HepG2 (cell line): ENCODE results near the gene MAMDC2. TPM values are rescaled to one million over a fixed set of nuclear protein-coding genes. Genes with fewer than 3 reads are reported as not detected.

Experiments used
- ATAC-seq: fragments of 200-7000 bp; cut with Tn5 transposase; 3 replicates; pipeline ENCODE4 v1.9.1; 2020; ENCODE audit warnings: mild to moderate bottlenecking, moderate library complexity
- BruUV-seq: library from RNA; stranded (reverse); fragments of 400-500 nt; replicated peaks from 2 replicates; lab custom pipeline; 2021; lab: Mats Ljungman, UMichigan
- CTCF ChIA-PET: fragments of 300-600 bp; formaldehyde crosslinking; extraction: SDS; loops from one replicate; lab custom pipeline; 2021; ENCODE audit warnings: low total read pairs, inconsistent platforms, low intra/inter-chr PET ratio; lab: Yijun Ruan, JAX
- POLR2A ChIA-PET: fragments of 350-600 bp; sonication (Branson Sonifier 250); formaldehyde crosslinking; loops from one replicate; lab custom pipeline; 2020; ENCODE audit warnings: antibody characterized with exemption, inconsistent platforms; lab: Yijun Ruan, JAX
- DNase-seq: peaks from one replicate; pipeline ENCODE4 v3.0.0-alpha.2; 2015; ENCODE audit warnings: low spot score
- FAIRE-seq: peaks from 3 replicates; lab custom pipeline; 2011; peaks lifted over from hg19 to GRCh38; lab: Jason Lieb, UNC
- H2AFZ ChIP-seq: one replicate; pipeline ENCODE4 v1.6.1; 2011; ENCODE audit warnings: low read length, inconsistent platforms
- H3K27ac ChIP-seq: fragments of 300-600 bp; 3 replicates; pipeline ENCODE4 v1.8.0; 2011; ENCODE audit warnings: mixed run types, mild to moderate bottlenecking, mixed read lengths, low read length, inconsistent platforms; ENCODE audit not compliant: insufficient read depth; ENCODE audit errors: extremely low read length
- H3K27me3 ChIP-seq, 2 experiments: fragments of 200-600 bp in 1 of 2; 2 replicates in 1 of 2; 3 replicates in 1 of 2; pipeline versions ENCODE4 v1.6.0 to v1.8.0; 2011; ENCODE audit warnings: low read length in 2 of 2, mild to moderate bottlenecking in 2 of 2, moderate library complexity in 2 of 2, inconsistent platforms in 1 of 2; ENCODE audit not compliant: insufficient read depth in 2 of 2, control insufficient read depth in 1 of 2
- H3K36me3 ChIP-seq, 2 experiments: fragments of 200-600 bp in 1 of 2; replicated peaks in 1 of 2; 2 replicates in 1 of 2; 3 replicates in 1 of 2; pipeline versions ENCODE4 v1.5.1 to v1.8.0; 2011; ENCODE audit warnings: low read length in 2 of 2, inconsistent platforms in 1 of 2; ENCODE audit not compliant: insufficient read depth in 2 of 2, control insufficient read depth in 1 of 2
- H3K4me1 ChIP-seq: 2 replicates; pipeline ENCODE4 v1.5.1; 2012; ENCODE audit warnings: low read length, inconsistent platforms; ENCODE audit not compliant: insufficient read depth
- H3K4me2 ChIP-seq: 2 replicates; pipeline ENCODE4 v1.6.0; 2011; ENCODE audit warnings: low read depth, low read length, inconsistent platforms
- H3K4me3 ChIP-seq, 3 experiments: fragments of 200-600 bp in 1 of 3; sonication (generic), shearing (Covaris generic) in 1 of 3; replicated peaks in 1 of 3; 2 replicates each; pipeline ENCODE4 v1.5.1; 2011 to 2016; ENCODE audit warnings: low read length in 3 of 3, inconsistent platforms in 2 of 3, low read depth in 2 of 3, mild to moderate bottlenecking in 2 of 3, control low read depth in 1 of 3, mixed read lengths in 1 of 3; ENCODE audit not compliant: insufficient read depth in 1 of 3
- H3K79me2 ChIP-seq: one replicate; pipeline ENCODE4 v1.6.1; 2011; ENCODE audit warnings: low read length, inconsistent platforms; ENCODE audit not compliant: insufficient read depth
- H3K9ac ChIP-seq: 2 replicates; pipeline ENCODE4 v1.6.0; 2011; ENCODE audit warnings: mild to moderate bottlenecking, low read depth, low read length, inconsistent platforms; ENCODE audit not compliant: insufficient read depth
- H3K9me3 ChIP-seq: 2 replicates; pipeline ENCODE4 v1.5.1; 2012; ENCODE audit warnings: mild to moderate bottlenecking, low read length
- H4K20me1 ChIP-seq: 2 replicates; pipeline ENCODE4 v1.6.0; 2011; ENCODE audit warnings: inconsistent platforms, mild to moderate bottlenecking, low read length, moderate library complexity; ENCODE audit not compliant: insufficient read depth
- GTF3A ChIP-seq: sonication (generic); formaldehyde crosslinking; conservative IDR thresholded peaks from 2 replicates; pipeline ENCODE4 v1.4.0; 2020; ENCODE audit warnings: mild to moderate bottlenecking, missing genetic modification reagents
- KAT7 ChIP-seq: IDR thresholded peaks from 2 replicates; pipeline ENCODE4 v1.6.1; 2018; ENCODE audit warnings: borderline replicate concordance, missing compliant biosample characterization
- SOX6 ChIP-seq, 2 experiments: fragments of 450-650 bp in 1 of 2; sonication (generic) in 1 of 2; formaldehyde crosslinking in 1 of 2; IDR thresholded peaks; 2 replicates each; pipeline versions ENCODE4 v1.4.0 to v1.6.1; 2017 to 2020; ENCODE audit warnings: antibody characterized with exemption in 1 of 2, mild to moderate bottlenecking in 1 of 2, missing genetic modification reagents in 1 of 2
- THAP11 ChIP-seq: IDR thresholded peaks from 2 replicates; pipeline ENCODE4 v1.6.1; 2016; ENCODE audit warnings: missing biosample characterization, missing genetic modification reagents
- U2AF1 ChIP-seq: fragments of 200-400 bp; formaldehyde crosslinking; optimal IDR thresholded peaks from 2 replicates; pipeline ENCODE3; 2017; ENCODE audit warnings: mild to moderate bottlenecking, low read depth, low read length
- ZBTB1 ChIP-seq: sonication (generic); formaldehyde crosslinking; IDR thresholded peaks from 2 replicates; pipeline ENCODE4 v1.4.0; 2020; ENCODE audit warnings: missing genetic modification reagents, borderline replicate concordance
- ZFP36 ChIP-seq: fragments of 150-350 bp; IDR thresholded peaks from 2 replicates; pipeline ENCODE4 v1.6.1; 2018; ENCODE audit warnings: borderline replicate concordance, low read length, low read depth; ENCODE audit not compliant: partially characterized antibody
- ZFP41 ChIP-seq: sonication (generic); formaldehyde crosslinking; IDR thresholded peaks from 2 replicates; pipeline ENCODE4 v1.4.0; 2020; ENCODE audit warnings: mild to moderate bottlenecking, missing genetic modification reagents, borderline replicate concordance
- ZFP90 ChIP-seq: sonication (generic); formaldehyde crosslinking; IDR thresholded peaks from 2 replicates; pipeline ENCODE4 v1.8.0; 2022; ENCODE audit warnings: missing genetic modification reagents, mild to moderate bottlenecking, inconsistent platforms, borderline replicate concordance
- ZNF432 ChIP-seq: sonication (generic); formaldehyde crosslinking; IDR thresholded peaks from 2 replicates; pipeline ENCODE4 v1.5.0; 2020; ENCODE audit warnings: missing genetic modification reagents, mild to moderate bottlenecking, borderline replicate concordance
- ZNF441 ChIP-seq: sonication (generic); formaldehyde crosslinking; IDR thresholded peaks from 2 replicates; pipeline ENCODE4 v1.7.0; 2021; ENCODE audit warnings: missing genetic modification reagents, borderline replicate concordance
- ZNF563 ChIP-seq: sonication (generic); formaldehyde crosslinking; IDR thresholded peaks from 2 replicates; pipeline ENCODE4 v1.8.0; 2022; ENCODE audit warnings: mild to moderate bottlenecking, moderate library complexity, missing genetic modification reagents
- ZNF709 ChIP-seq: sonication (generic); formaldehyde crosslinking; IDR thresholded peaks from 2 replicates; pipeline ENCODE4 v1.5.0; 2020; ENCODE audit warnings: mild to moderate bottlenecking, missing genetic modification reagents
- ZNF749 ChIP-seq: sonication (generic); formaldehyde crosslinking; IDR thresholded peaks from 2 replicates; pipeline ENCODE4 v1.8.0; 2022; ENCODE audit warnings: mild to moderate bottlenecking, missing genetic modification reagents, moderate library complexity, borderline replicate concordance
- ZNF777 ChIP-seq: sonication (generic); formaldehyde crosslinking; IDR thresholded peaks from 2 replicates; pipeline ENCODE4 v1.4.0; 2020; ENCODE audit warnings: missing genetic modification reagents
- WGBS: methylation state at CpG from one replicate; pipeline ENCODE4 v1.1.6; 2017; ENCODE audit warnings: low lambda C conversion rate; 5-methylcytosine and 5-hydroxymethylcytosine counted together
- in situ Hi-C: cut with HindIII; loops from 2 replicates; pipeline ENCODE4 v1.10.0; 2017; ENCODE audit warnings: low pct_unique_long_range_greater_than_20kb; ENCODE audit not compliant: extremely low pct_ligation_motif_present
- intact Hi-C: fragments of 100-400 bp; cut with micrococcal nuclease; formaldehyde crosslinking; loops from one replicate; pipeline ENCODE4 v1.10.0; 2022; ENCODE audit not compliant: unreplicated experiment
- polyA plus RNA-seq, 8 experiments: library from polyadenylated mRNA; depleted of rRNA in 3 of 8; stranded (reverse) in 7 of 8; unstranded in 1 of 8; fragments of >200 nt; fragmentation: Illumina TruSeq in 4 of 8; extraction: Trizol in 4 of 8; gene quantifications; 2 replicates each; pipeline versions ENCODE4 v1.2.1 to v1.2.3, GENCODE V29; 2011 to 2016; ENCODE audit warnings: low read depth in 4 of 8, missing spikeins in 1 of 8, mixed read lengths in 1 of 8; ENCODE audit not compliant: insufficient read depth in 1 of 8
- total RNA-seq, 5 experiments: library from RNA; depleted of rRNA; stranded (reverse); fragments of >200 nt; fragmentation: Illumina TruSeq; extraction: Trizol; gene quantifications; 2 replicates each; pipeline ENCODE4 v1.2.3, GENCODE V29; 2016; ENCODE audit warnings: low read depth in 1 of 5
- TF ChIP-seq, protein P1 (sequence below): IDR thresholded peaks from 2 replicates; pipeline ENCODE4 v1.6.1; 2016; ENCODE audit warnings: low read depth, borderline replicate concordance
- TF ChIP-seq, protein P2 (sequence below): sonication (generic); formaldehyde crosslinking; IDR thresholded peaks from 2 replicates; pipeline ENCODE4 v1.8.1; 2023; ENCODE audit warnings: mild to moderate bottlenecking, missing genetic modification reagents

The MAMDC2 gene
- total and polyA plus RNA-seq, 2 of the 13 experiments (the other 11 are each of a cell fraction or from before 2014, with no cell fraction given) = not detected

DNA sequence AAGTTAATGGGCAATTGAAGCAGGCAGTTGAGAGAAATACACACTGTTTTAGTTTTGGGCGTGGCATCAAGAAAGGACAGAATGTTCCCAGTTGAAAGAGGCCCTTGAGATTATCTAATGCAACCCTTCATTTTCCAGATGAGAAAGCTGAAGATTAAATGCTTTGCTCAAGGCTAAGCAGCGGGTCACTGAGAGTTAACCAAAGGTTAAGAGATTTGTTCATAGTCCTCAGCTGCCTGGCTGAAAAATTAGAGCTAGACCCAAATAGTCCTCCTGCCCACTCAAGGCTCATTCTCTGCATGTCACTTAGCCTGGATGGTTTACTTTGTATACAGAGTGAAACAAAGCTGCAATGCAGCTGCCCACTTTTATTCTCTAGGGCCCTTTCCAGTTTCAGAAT lies 46.7 kb upstream of the MAMDC2 start (continued):
- TF ChIP-seq, protein P1, sequence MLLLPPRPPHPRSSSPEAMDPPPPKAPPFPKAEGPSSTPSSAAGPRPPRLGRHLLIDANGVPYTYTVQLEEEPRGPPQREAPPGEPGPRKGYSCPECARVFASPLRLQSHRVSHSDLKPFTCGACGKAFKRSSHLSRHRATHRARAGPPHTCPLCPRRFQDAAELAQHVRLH = no peak

GRCh38 chr9:69997524-69997923 lies 46.1 kb upstream of the MAMDC2 start:
- WGBS = 4% methylated on average over 2 of the region's 2 CpGs
- Histone ChIP-seq H3K9me3 (no peaks in the 10 kb centered on the region), H3K27me3 (peaks cover 0 to 1% of the 10 kb centered on the region in 2 experiments; a peak in 1 of 5 replicates), H3K36me3 (no peaks in the 10 kb centered on the region), H3K27ac (no peak overlapping the region), H3K4me2 (no peak overlapping the region), H3K9ac (no peak overlapping the region), H2AFZ (no peak overlapping the region), H3K4me3 (no peak overlapping the region), H3K79me2 (no peaks in the 10 kb centered on the region), H3K4me1 (no peaks in the 10 kb centered on the region), H4K20me1 (no peaks in the 10 kb centered on the region)
- no peak for ATAC-seq
- CTCF ChIA-PET = no interaction called here
- no TSS peak for BruUV-seq
- intact Hi-C loops (no loop called here), in situ Hi-C loops (no loop called here)
- no peak for TF ChIP-seq SOX6 (IDR thresholded peaks at IDR 0.05)
- no peak for TF ChIP-seq SOX6 (CRISPR knock-in tag; IDR thresholded peaks at IDR 0.05)
- TF ChIP-seq THAP11 (CRISPR knock-in tag) = no peak
- no peak for FAIRE-seq
- no peak for DNase-seq
- POLR2A ChIA-PET = no interaction called here

DNA sequence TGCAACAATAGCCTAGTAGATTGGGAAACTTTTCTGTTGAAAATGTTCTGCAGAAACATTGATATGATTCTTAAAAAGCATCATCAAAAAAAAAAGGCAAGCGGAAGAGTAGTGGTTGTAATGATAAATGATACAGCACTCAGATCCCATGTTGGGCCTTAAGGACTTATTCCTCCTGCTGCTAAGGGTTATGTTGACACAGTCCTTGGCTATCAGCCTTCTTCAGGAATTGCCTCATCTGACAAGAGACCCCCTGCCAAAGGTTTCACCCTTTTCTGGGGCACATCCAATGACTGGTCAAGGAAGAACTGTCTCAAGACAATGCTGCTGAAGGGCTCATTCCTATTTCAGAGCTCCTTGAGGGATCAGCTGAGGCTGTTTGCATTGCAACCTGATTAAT lies 44.3 kb upstream of the MAMDC2 start:
- Histone ChIP-seq H3K36me3 (no peaks in the 10 kb centered on the region), H3K27me3 (no peaks in the 10 kb centered on the region), H3K79me2 (no peaks in the 10 kb centered on the region), H3K27ac (no peak overlapping the region), H4K20me1 (no peaks in the 10 kb centered on the region), H3K4me1 (no peaks in the 10 kb centered on the region), H3K4me3 (no peak overlapping the region), H3K9ac (no peak overlapping the region), H3K4me2 (no peak overlapping the region), H3K9me3 (no peaks in the 10 kb centered on the region), H2AFZ (no peak overlapping the region)
- intact Hi-C loops (no loop called here), in situ Hi-C loops (no loop called here)
- DNase-seq (no peak), ATAC-seq (no peak), FAIRE-seq (no peak)
- BruUV-seq = no TSS peak
- CTCF ChIA-PET = no interaction called here
- POLR2A ChIA-PET = no interaction called here
- 41% methylated on average over 1 of the region's 1 CpG for WGBS
- TF ChIP-seq ZFP36 (no peak), ZNF432 (CRISPR knock-in tag) (no peak), ZNF709 (CRISPR knock-in tag) (no peak), ZNF777 (CRISPR knock-in tag) (no peak), ZFP41 (no peak), ZNF563 (no peak), GTF3A (no peak), ZBTB1 (CRISPR knock-in tag) (no peak), U2AF1 (no peak), ZNF441 (CRISPR knock-in tag) (no peak), ZFP90 (CRISPR knock-in tag) (no peak), ZNF749 (no peak), KAT7 (CRISPR knock-in tag) (no peak)
- TF ChIP-seq, protein P2, sequence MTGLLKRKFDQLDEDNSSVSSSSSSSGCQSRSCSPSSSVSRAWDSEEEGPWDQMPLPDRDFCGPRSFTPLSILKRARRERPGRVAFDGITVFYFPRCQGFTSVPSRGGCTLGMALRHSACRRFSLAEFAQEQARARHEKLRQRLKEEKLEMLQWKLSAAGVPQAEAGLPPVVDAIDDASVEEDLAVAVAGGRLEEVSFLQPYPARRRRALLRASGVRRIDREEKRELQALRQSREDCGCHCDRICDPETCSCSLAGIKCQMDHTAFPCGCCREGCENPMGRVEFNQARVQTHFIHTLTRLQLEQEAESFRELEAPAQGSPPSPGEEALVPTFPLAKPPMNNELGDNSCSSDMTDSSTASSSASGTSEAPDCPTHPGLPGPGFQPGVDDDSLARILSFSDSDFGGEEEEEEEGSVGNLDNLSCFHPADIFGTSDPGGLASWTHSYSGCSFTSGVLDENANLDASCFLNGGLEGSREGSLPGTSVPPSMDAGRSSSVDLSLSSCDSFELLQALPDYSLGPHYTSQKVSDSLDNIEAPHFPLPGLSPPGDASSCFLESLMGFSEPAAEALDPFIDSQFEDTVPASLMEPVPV (CRISPR knock-in tag) = no peak
